ENCODE measurements around the gene PSMC5.

DNA sequence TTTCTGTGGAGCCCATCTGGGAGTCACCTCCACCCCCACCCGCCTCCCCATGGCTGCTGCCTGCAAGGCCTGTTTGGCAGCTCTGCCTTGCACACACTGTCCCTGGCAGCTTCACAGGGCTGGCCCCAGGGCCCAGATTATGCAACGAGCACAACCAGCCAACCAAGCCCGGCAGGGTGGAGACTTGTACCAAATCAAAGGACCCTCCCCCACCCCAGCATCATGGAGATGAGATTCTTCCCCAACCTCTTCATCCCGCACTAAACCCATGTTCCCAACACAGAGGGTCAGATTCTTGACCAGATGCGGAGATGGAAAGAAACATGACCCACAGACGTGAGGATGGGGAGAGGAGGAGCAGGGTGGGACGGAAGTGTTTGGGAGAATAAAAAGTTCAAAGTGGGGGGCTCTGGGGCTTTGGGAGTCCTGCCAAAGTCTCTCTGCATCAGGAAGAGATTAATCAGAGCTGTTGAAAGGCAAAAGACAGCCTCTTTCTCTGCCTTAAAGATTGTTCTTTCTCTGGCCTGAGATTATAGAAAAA lies 11.5 kb downstream of the PSMC5 start:
- no peak for TF ChIP-seq CTCF (conservative IDR thresholded peaks at IDR 0.05; ENCODE audit: low read depth in 2 of 2)
- TF ChIP-seq ZNF462 (CRISPR knock-in tag; IDR thresholded peaks at IDR 0.05): no peak
- no peak for TF ChIP-seq POLR2AphosphoS5 (IDR thresholded peaks at IDR 0.05; ENCODE audit: low read depth)
- TF ChIP-seq EZH2 (IDR thresholded peaks at IDR 0.05; ENCODE audit: low read depth, unreplicated experiment): no peak
- TF ChIP-seq, protein P1, sequence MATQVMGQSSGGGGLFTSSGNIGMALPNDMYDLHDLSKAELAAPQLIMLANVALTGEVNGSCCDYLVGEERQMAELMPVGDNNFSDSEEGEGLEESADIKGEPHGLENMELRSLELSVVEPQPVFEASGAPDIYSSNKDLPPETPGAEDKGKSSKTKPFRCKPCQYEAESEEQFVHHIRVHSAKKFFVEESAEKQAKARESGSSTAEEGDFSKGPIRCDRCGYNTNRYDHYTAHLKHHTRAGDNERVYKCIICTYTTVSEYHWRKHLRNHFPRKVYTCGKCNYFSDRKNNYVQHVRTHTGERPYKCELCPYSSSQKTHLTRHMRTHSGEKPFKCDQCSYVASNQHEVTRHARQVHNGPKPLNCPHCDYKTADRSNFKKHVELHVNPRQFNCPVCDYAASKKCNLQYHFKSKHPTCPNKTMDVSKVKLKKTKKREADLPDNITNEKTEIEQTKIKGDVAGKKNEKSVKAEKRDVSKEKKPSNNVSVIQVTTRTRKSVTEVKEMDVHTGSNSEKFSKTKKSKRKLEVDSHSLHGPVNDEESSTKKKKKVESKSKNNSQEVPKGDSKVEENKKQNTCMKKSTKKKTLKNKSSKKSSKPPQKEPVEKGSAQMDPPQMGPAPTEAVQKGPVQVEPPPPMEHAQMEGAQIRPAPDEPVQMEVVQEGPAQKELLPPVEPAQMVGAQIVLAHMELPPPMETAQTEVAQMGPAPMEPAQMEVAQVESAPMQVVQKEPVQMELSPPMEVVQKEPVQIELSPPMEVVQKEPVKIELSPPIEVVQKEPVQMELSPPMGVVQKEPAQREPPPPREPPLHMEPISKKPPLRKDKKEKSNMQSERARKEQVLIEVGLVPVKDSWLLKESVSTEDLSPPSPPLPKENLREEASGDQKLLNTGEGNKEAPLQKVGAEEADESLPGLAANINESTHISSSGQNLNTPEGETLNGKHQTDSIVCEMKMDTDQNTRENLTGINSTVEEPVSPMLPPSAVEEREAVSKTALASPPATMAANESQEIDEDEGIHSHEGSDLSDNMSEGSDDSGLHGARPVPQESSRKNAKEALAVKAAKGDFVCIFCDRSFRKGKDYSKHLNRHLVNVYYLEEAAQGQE (IDR thresholded peaks at IDR 0.05; ENCODE audit: unreplicated experiment): no peak
